Smooth muscle cell (in vitro differentiated cells): Measurements from ENCODE around the gene ANKH. TPM values are rescaled to one million over a fixed set of nuclear protein-coding genes. Genes with fewer than 3 reads are reported as not detected.

Experiments
- DNase-seq: peaks from one replicate; lab custom pipeline; 2025; ENCODE audit not compliant: unreplicated experiment; lab: John Stamatoyannopoulos, UW
- H2AFZ ChIP-seq: fragments of 200-600 bp; sonication (generic); 2 replicates; pipeline ENCODE4 v1.6.0; 2016; ENCODE audit warnings: antibody characterized with exemption, low read depth, mild to moderate bottlenecking
- H3F3A ChIP-seq: fragments of 200-600 bp; sonication (generic); 2 replicates; pipeline ENCODE4 v1.6.0; 2017; ENCODE audit warnings: antibody characterized with exemption, low read depth
- H3K27ac ChIP-seq: fragments of 200-600 bp; sonication (generic); 2 replicates; pipeline ENCODE4 v1.5.1; 2016; ENCODE audit warnings: low read depth, mild to moderate bottlenecking
- H3K27me3 ChIP-seq: fragments of 200-600 bp; sonication (generic); 2 replicates; pipeline ENCODE4 v1.6.1; 2016; ENCODE audit warnings: low read depth, mild to moderate bottlenecking
- H3K36me3 ChIP-seq: fragments of 200-600 bp; sonication (generic); 2 replicates; pipeline ENCODE4 v1.5.1; 2016; ENCODE audit warnings: low read depth
- H3K4me1 ChIP-seq: fragments of 200-600 bp; sonication (generic); 2 replicates; pipeline ENCODE4 v1.5.1; 2016; ENCODE audit warnings: low read depth
- H3K4me2 ChIP-seq: fragments of 200-600 bp; sonication (generic); 2 replicates; pipeline ENCODE4 v1.6.0; 2016; ENCODE audit warnings: mild to moderate bottlenecking
- H3K4me3 ChIP-seq: fragments of 200-600 bp; sonication (generic); 2 replicates; pipeline ENCODE4 v1.5.1; 2016; ENCODE audit warnings: mild to moderate bottlenecking
- H3K79me2 ChIP-seq: fragments of 200-600 bp; sonication (generic); 2 replicates; pipeline ENCODE4 v1.6.0; 2016; ENCODE audit warnings: low read depth, mild to moderate bottlenecking
- H3K9ac ChIP-seq: fragments of 200-600 bp; sonication (generic); 2 replicates; pipeline ENCODE4 v1.6.0; 2016; ENCODE audit warnings: low read depth
- H3K9me3 ChIP-seq: fragments of 200-600 bp; sonication (generic); replicated peaks from 2 replicates; pipeline ENCODE4 v1.5.1; 2016; ENCODE audit warnings: low read depth
- H4K20me1 ChIP-seq: fragments of 200-600 bp; sonication (generic); 2 replicates; pipeline ENCODE4 v1.6.0; 2016; ENCODE audit warnings: low read depth
- WGBS: methylation state at CpG from one replicate; pipeline ENCODE4 v1.1.7; 2016; ENCODE audit warnings: low lambda C conversion rate; 5-methylcytosine and 5-hydroxymethylcytosine counted together
- polyA plus RNA-seq: library from polyadenylated mRNA; unstranded; fragments of >200 nt; fragmentation: Nextera tagmentation; extraction: Ambion mirVana; gene quantifications from 2 replicates; pipeline ENCODE4 v1.2.1, GENCODE V29; 2016
- total RNA-seq: library from RNA; depleted of rRNA; stranded (reverse); fragments of >200 nt; gene quantifications from 2 replicates; pipeline ENCODE4 v1.2.3, GENCODE V29; 2014
- TF ChIP-seq, protein P1 (sequence below): fragments of 200-600 bp; sonication (generic); IDR thresholded peaks from 2 replicates; pipeline ENCODE4 v1.5.1; 2017; ENCODE audit warnings: borderline replicate concordance, mild to moderate bottlenecking, antibody characterized with exemption; ENCODE audit not compliant: insufficient read depth, poor library complexity, severe bottlenecking

Gene ANKH
- total and polyA plus RNA-seq, 2 experiments from 2014 or later = 48.0 to 56.6 TPM

GRCh38 chr5:14834584-14835550 is 36.7 kb downstream of the ANKH start:
- no peaks in the 10 kb centered on the region for H3K36me3 ChIP-seq
- H3K4me2 ChIP-seq = peak overlapping the region; percentile 76
- H4K20me1 ChIP-seq = peaks cover 50% of the 10 kb centered on the region
- no peak for DNase-seq
- peaks cover 21% of the 10 kb centered on the region for H3K79me2 ChIP-seq
- H3K27me3 ChIP-seq = no peaks in the 10 kb centered on the region
- H3K4me3 ChIP-seq = no peak overlapping the region
- no peaks in the 10 kb centered on the region for H3F3A ChIP-seq
- TF ChIP-seq, protein P1, sequence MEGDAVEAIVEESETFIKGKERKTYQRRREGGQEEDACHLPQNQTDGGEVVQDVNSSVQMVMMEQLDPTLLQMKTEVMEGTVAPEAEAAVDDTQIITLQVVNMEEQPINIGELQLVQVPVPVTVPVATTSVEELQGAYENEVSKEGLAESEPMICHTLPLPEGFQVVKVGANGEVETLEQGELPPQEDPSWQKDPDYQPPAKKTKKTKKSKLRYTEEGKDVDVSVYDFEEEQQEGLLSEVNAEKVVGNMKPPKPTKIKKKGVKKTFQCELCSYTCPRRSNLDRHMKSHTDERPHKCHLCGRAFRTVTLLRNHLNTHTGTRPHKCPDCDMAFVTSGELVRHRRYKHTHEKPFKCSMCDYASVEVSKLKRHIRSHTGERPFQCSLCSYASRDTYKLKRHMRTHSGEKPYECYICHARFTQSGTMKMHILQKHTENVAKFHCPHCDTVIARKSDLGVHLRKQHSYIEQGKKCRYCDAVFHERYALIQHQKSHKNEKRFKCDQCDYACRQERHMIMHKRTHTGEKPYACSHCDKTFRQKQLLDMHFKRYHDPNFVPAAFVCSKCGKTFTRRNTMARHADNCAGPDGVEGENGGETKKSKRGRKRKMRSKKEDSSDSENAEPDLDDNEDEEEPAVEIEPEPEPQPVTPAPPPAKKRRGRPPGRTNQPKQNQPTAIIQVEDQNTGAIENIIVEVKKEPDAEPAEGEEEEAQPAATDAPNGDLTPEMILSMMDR = no peak
- peak overlapping the region; percentile 53 for H3K27ac ChIP-seq
- H2AFZ ChIP-seq = no peak overlapping the region
- no peak overlapping the region for H3K9ac ChIP-seq
- H3K4me1 ChIP-seq = peaks cover 13% of the 10 kb centered on the region
- 49% methylated on average over 11 of the region's 11 CpGs for WGBS
- H3K9me3 ChIP-seq = no peaks in the 10 kb centered on the region

GRCh38 chr5:14834062-14834461 is 37.5 kb downstream of the ANKH start:
- Histone ChIP-seq H3F3A (no peaks in the 10 kb centered on the region), H2AFZ (no peak overlapping the region), H3K27me3 (no peaks in the 10 kb centered on the region), H3K27ac (no peak overlapping the region), H3K9ac (no peak overlapping the region), H3K36me3 (no peaks in the 10 kb centered on the region), H3K4me1 (peaks cover 13% of the 10 kb centered on the region), H3K79me2 (peaks cover 21% of the 10 kb centered on the region), H3K9me3 (no peaks in the 10 kb centered on the region), H4K20me1 (peaks cover 52% of the 10 kb centered on the region), H3K4me3 (no peak overlapping the region), H3K4me2 (no peak overlapping the region)
- no peak for DNase-seq
- 77% methylated on average over 2 of the region's 2 CpGs for WGBS
- TF ChIP-seq, protein P1 = no peak

GRCh38 chr5:14831006-14831338 is 40.6 kb downstream of the ANKH start:
- Histone ChIP-seq H3K9ac (no peak overlapping the region), H3K4me1 (peaks cover 13% of the 10 kb centered on the region), H4K20me1 (peaks cover 52% of the 10 kb centered on the region), H3K79me2 (peaks cover 17% of the 10 kb centered on the region), H3K9me3 (no peaks in the 10 kb centered on the region), H3K36me3 (no peaks in the 10 kb centered on the region), H3F3A (no peaks in the 10 kb centered on the region), H3K27me3 (no peaks in the 10 kb centered on the region), H2AFZ (no peak overlapping the region), H3K27ac (no peak overlapping the region), H3K4me2 (no peak overlapping the region), H3K4me3 (no peak overlapping the region)
- WGBS = 95% methylated on average over 2 of the region's 2 CpGs
- TF ChIP-seq, protein P1 = no peak
- DNase-seq = no peak
